ENCODE measurements around the gene EGFR.

Gene EGFR

DNA sequence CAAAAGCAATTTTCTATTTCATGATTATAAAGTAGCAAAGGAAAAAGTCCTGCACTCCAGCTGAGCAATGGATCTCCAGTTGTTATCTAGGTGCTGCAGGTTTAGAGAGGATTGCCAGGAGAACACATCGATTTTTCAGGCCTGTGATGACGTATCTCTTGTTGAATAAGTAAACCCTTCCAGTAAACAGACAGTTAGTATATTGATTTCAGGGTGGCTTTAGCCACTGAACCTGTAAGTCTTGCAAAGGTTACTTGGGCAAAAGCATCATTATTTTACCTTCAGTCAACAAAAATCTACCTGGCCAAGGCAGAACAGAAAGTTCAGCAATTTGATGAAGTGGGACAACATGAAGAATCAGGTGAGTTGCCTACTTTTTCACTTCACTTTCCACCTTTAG is 12.3 kb downstream of the EGFR start:
- no peak overlapping the region for H3K4me3 ChIP-seq (ENCODE audit: low read length)
- H3K36me3 ChIP-seq (replicated peaks; ENCODE audit: insufficient read depth, low read length), result no peaks in the 10 kb centered on the region
- no peaks in the 10 kb centered on the region for H3K27me3 ChIP-seq (replicated peaks; ENCODE audit: insufficient read depth, low read length)
- DNase-seq, result no peak
- H3K79me2 ChIP-seq (ENCODE audit: low read length), result no peaks in the 10 kb centered on the region
- H3K9ac ChIP-seq (ENCODE audit: low read length), result no peak overlapping the region
- no peaks in the 10 kb centered on the region for H3K9me3 ChIP-seq (replicated peaks; ENCODE audit: insufficient read depth, low read length)
- no peaks in the 10 kb centered on the region for H3K4me1 ChIP-seq (ENCODE audit: low read length)
- no peak overlapping the region for H3K4me2 ChIP-seq (ENCODE audit: low read depth, low read length)
- H3K9me2 ChIP-seq (replicated peaks; ENCODE audit: insufficient read depth, low read length), result no peaks in the 10 kb centered on the region
- H4K20me1 ChIP-seq (ENCODE audit: insufficient read depth, low read length), result no peaks in the 10 kb centered on the region
- no peak overlapping the region for H3K27ac ChIP-seq (ENCODE audit: low read length)
- H2AFZ ChIP-seq (ENCODE audit: low read length), result no peak overlapping the region
- H3F3A ChIP-seq (ENCODE audit: insufficient read depth, low read length), result no peaks in the 10 kb centered on the region
- TF ChIP-seq EZH2 (optimal IDR thresholded peaks at IDR 0.05; ENCODE audit: low read depth, low read length) (no peak), EZH2phosphoT487 (IDR thresholded peaks at IDR 0.05; ENCODE audit: low read length) (no peak)
- TF ChIP-seq, protein P1, sequence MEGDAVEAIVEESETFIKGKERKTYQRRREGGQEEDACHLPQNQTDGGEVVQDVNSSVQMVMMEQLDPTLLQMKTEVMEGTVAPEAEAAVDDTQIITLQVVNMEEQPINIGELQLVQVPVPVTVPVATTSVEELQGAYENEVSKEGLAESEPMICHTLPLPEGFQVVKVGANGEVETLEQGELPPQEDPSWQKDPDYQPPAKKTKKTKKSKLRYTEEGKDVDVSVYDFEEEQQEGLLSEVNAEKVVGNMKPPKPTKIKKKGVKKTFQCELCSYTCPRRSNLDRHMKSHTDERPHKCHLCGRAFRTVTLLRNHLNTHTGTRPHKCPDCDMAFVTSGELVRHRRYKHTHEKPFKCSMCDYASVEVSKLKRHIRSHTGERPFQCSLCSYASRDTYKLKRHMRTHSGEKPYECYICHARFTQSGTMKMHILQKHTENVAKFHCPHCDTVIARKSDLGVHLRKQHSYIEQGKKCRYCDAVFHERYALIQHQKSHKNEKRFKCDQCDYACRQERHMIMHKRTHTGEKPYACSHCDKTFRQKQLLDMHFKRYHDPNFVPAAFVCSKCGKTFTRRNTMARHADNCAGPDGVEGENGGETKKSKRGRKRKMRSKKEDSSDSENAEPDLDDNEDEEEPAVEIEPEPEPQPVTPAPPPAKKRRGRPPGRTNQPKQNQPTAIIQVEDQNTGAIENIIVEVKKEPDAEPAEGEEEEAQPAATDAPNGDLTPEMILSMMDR (IDR thresholded peaks at IDR 0.05; ENCODE audit: low read length), result no peak

DNA sequence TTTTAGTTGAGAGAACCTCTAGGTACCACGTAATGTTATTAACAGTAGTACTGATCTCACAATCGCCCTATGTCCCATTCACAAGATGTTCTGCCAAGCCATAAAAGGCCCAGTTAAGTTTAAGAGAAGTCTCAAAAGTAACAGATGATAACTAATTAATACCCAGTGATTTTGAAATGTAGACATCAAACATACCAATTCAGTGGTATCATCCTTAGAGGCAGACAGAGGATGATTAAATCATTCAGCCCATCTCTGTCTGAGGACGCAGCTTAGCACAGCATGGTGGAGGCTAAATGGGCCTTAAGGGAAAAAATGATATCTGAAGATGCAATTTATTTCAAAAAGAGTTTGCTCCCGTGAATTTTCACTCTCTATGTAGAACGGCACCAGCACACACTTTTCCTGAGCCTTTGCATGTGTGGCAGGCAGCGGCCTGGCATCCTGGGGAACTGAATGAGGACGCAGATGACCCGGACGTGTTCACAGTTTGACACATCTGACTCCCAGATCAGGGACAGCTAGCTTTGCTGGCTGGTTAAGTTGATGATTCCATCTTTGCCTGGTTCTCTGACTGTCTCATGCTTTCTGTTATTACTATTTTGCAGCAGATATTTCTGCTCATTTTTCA is 13.4 kb downstream of the EGFR start:
- H3K9me2 ChIP-seq (replicated peaks; ENCODE audit: insufficient read depth, low read length), result no peaks in the 10 kb centered on the region
- H3F3A ChIP-seq (ENCODE audit: insufficient read depth, low read length), result no peaks in the 10 kb centered on the region
- no peak overlapping the region for H2AFZ ChIP-seq (ENCODE audit: low read length)
- no peaks in the 10 kb centered on the region for H3K27me3 ChIP-seq (replicated peaks; ENCODE audit: insufficient read depth, low read length)
- TF ChIP-seq EZH2phosphoT487 (IDR thresholded peaks at IDR 0.05; ENCODE audit: low read length) (no peak), EZH2 (optimal IDR thresholded peaks at IDR 0.05; ENCODE audit: low read depth, low read length) (no peak)
- TF ChIP-seq, protein P1 (IDR thresholded peaks at IDR 0.05; ENCODE audit: low read length), result no peak
- DNase-seq, result no peak
- H3K4me3 ChIP-seq (ENCODE audit: low read length), result no peak overlapping the region
- no peaks in the 10 kb centered on the region for H3K4me1 ChIP-seq (ENCODE audit: low read length)
- H3K9ac ChIP-seq (ENCODE audit: low read length), result no peak overlapping the region
- H3K79me2 ChIP-seq (ENCODE audit: low read length), result no peaks in the 10 kb centered on the region
- H3K4me2 ChIP-seq (ENCODE audit: low read depth, low read length), result no peak overlapping the region
- no peak overlapping the region for H3K27ac ChIP-seq (ENCODE audit: low read length)
- no peaks in the 10 kb centered on the region for H3K9me3 ChIP-seq (replicated peaks; ENCODE audit: insufficient read depth, low read length)
- no peaks in the 10 kb centered on the region for H4K20me1 ChIP-seq (ENCODE audit: insufficient read depth, low read length)
- H3K36me3 ChIP-seq (replicated peaks; ENCODE audit: insufficient read depth, low read length), result no peaks in the 10 kb centered on the region

GRCh38 chr7:55033236-55033846 is 14.5 kb downstream of the EGFR start:
- Histone ChIP-seq H3K9ac (ENCODE audit: low read length) (no peak overlapping the region), H3K27me3 (replicated peaks; ENCODE audit: insufficient read depth, low read length) (no peaks in the 10 kb centered on the region), H3K4me1 (ENCODE audit: low read length) (no peaks in the 10 kb centered on the region), H3K9me2 (replicated peaks; ENCODE audit: insufficient read depth, low read length) (no peaks in the 10 kb centered on the region), H2AFZ (ENCODE audit: low read length) (no peak overlapping the region), H3K9me3 (replicated peaks; ENCODE audit: insufficient read depth, low read length) (no peaks in the 10 kb centered on the region), H3K4me3 (ENCODE audit: low read length) (no peak overlapping the region), H4K20me1 (ENCODE audit: insufficient read depth, low read length) (no peaks in the 10 kb centered on the region), H3K79me2 (ENCODE audit: low read length) (no peaks in the 10 kb centered on the region), H3K27ac (ENCODE audit: low read length) (no peak overlapping the region), H3F3A (ENCODE audit: insufficient read depth, low read length) (no peaks in the 10 kb centered on the region), H3K36me3 (replicated peaks; ENCODE audit: insufficient read depth, low read length) (no peaks in the 10 kb centered on the region), H3K4me2 (ENCODE audit: low read depth, low read length) (no peak overlapping the region)
- TF ChIP-seq, protein P1 (IDR thresholded peaks at IDR 0.05; ENCODE audit: low read length), result no peak
- no peak for TF ChIP-seq EZH2 (optimal IDR thresholded peaks at IDR 0.05; ENCODE audit: low read depth, low read length)
- TF ChIP-seq EZH2phosphoT487 (IDR thresholded peaks at IDR 0.05; ENCODE audit: low read length), result no peak
- DNase-seq, result no peak
